GM18867 (cell line): Measurements from ENCODE around the gene HUNK.
"Not testable (repeated sequence)": the region's sequence is repeated elsewhere in the genome, so short reads cannot be mapped to it uniquely, and the experiment has no call there.

Experiments
- ATAC-seq: cut with Tn5 transposase; IDR thresholded peaks from one replicate; pipeline ENCODE4 v1.9.1; 2021; ENCODE audit warnings: mild to moderate bottlenecking, moderate library complexity; ENCODE audit not compliant: unreplicated experiment

HUNK gene

DNA sequence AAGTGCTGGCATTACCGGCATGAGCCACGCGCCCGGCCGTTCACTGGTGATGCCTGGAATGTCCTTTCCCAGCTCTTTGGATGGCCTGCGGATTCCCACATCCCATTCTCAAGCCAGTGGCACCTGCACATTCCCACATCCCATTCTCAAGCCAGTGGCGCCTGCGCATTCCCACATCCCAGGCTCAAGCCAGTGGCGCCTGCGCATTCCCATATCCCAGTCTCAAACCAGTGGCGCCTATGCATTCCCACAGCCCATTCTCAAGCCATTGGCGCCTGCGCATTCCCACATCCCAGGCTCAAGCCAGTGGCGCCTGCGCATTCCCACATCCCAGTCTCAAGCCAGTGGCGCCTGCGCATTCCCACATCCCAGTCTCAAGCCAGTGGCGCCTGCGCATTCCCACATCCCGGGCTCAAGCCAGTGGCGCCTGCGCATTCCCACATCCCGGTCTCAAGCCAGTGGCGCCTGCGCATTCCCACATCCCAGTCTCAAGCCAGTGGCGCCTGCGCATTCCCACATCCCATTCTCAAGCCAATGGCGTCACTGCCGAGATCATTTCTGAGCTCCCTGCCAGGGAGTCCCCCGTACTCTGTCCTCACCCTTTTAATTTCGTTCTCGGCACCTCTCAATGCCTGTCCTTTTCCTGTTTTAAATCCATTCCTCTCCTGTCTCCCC, 74.2 kb downstream of the HUNK start:
- ATAC-seq, result not testable (repeated sequence)

GRCh38 chr21:31948676-31949075, 75.9 kb downstream of the HUNK start:
- ATAC-seq, result no peak

- no peak for ATAC-seq
Measured at GRCh38 chr21:31952828-31953227, 80.0 kb downstream of the HUNK start.

GRCh38 chr21:31957631-31958030, 84.8 kb downstream of the HUNK start:
- no peak for ATAC-seq

GRCh38 chr21:31959881-31960280, 87.1 kb downstream of the HUNK start:
- ATAC-seq, result no peak

GRCh38 chr21:31961027-31961426, 88.2 kb downstream of the HUNK start:
- ATAC-seq, result no peak

- no peak for ATAC-seq
Measured at GRCh38 chr21:31961704-31962103, 88.9 kb downstream of the HUNK start.

- ATAC-seq, result no peak
Measured at GRCh38 chr21:31964692-31965091, 91.9 kb downstream of the HUNK start.

DNA sequence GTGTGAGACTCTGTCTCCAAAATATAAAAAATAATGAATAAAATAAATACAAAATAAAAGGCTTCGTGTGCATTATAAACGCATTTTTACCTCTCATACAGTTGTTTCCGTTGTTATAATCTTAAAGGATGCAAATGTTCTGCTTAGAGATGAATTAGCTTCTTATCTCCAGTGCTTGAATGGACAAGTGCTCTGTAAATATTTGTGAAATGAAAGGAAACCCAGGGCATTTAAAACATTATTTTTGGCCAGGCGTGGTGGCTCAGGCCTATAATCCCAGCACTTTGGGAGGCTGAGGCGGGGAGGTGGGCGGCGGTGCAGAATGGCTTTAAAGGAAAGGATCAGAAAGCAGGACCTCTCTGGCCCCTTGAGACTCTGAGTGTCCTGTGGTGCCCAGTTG, 94.5 kb downstream of the HUNK start:
- ATAC-seq, result no peak

GRCh38 chr21:31972622-31973021, 99.8 kb downstream of the HUNK start:
- ATAC-seq, result no peak

GRCh38 chr21:31973402-31973944, 100.7 kb downstream of the HUNK start:
- no peak for ATAC-seq

DNA sequence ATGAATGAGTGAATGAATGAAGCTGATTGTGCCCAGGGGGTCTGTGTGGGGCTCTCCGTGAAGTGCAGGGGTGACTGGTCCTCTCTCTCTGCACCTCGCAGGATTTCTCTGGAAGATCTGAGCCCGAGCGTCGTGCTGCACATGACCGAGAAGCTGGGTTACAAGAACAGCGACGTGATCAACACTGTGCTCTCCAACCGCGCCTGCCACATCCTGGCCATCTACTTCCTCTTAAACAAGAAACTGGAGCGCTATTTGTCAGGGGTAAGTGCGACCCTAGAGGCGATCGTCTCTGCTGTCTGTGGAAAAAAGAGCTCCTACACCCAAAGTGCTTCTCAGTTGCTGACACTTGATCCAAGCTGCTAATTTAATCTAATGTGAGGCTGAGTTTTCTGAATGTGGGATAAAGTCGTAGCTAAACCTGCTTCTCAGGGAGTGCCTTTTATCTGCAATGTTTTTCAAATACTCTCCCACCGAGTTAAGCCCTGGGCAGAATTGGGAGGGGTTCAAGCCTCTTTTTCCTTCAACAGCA, 101.7 kb downstream of the HUNK start:
- no peak for ATAC-seq

DNA sequence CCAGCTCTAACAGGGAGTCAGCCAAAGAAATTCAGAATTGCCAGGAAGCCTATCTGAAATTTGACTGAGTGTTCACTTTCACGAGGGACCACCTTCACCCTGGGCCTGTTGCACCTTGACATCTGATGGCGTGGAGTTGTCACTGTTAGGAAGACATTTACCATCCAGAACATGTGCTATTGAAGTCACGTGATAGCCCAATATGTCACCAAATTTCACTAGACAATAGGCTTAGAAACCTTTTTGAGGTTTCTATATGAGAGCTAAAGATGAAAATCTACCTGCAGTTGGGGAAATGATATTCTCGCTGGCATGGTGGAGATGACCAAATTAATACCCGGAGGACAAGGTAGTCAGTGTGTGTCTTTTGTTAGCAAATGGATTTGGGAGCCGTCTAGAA, 102.7 kb downstream of the HUNK start:
- ATAC-seq, result no peak

DNA sequence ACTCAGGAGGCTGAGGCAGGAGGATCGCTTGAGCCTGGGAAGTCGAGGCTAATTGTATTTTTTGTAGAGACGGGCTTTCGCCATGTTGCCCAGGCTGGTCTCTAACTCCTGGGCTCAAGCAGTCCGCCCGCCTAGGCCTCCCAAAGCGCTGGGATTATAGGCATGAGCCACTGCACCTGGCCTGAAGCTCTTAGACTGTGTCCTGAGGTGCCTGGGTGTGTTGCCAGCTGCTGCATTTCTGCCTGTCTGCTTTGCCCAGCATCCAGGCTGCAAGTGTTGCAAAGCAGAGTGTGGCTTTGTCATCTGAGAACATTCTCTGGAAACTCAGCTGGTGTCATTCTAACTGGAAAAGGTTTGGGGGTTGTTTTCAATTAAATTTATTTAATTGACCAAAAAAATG, 105.0 kb downstream of the HUNK start:
- no peak for ATAC-seq

DNA sequence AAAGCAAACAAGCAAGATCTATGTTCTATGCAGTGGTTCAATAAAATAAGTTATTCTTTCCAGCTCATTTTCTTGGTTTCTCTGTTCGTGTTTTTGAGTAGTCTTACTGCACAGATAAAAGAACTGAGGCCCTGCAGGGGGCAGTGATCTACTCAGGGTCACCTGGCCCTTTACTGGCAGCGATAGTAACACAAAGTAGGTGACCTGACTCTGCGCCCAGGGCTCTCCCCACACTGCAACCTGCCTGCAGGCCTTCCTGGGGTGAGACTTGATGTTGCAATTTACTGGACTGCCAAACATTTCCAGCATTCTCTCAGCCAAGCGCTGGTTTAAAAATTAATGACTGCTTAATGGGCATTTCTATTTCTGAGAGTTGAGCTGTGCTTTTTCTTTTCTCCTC, 110.3 kb downstream of the HUNK start:
- ATAC-seq, result no peak

- ATAC-seq, result no peak
Measured at GRCh38 chr21:31983554-31983953, 110.7 kb downstream of the HUNK start.

DNA sequence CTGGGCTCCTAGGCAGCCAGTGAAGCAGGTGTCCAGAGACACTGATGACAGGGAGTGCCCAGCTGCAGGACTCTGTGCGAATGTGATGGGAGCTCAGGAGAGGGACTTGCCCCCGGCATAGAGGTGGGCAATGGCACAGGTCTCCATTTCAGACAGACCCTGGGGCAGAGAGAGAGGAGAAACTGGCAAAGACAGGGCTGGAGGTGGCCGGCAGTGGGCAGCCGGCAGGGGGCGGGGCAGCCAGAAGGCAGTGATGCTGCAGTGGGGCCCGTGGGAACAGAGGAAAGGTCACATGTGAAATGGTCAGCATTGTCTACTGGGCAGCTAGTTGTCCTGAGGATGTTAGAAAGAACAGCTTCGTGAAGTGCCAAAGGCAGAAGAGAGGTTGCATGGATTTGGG, 112.6 kb downstream of the HUNK start:
- ATAC-seq, result no peak

- ATAC-seq, result no peak
Measured at GRCh38 chr21:31986035-31986856, 113.4 kb downstream of the HUNK start.

GRCh38 chr21:31987696-31988095, 114.9 kb downstream of the HUNK start:
- ATAC-seq, result no peak

DNA sequence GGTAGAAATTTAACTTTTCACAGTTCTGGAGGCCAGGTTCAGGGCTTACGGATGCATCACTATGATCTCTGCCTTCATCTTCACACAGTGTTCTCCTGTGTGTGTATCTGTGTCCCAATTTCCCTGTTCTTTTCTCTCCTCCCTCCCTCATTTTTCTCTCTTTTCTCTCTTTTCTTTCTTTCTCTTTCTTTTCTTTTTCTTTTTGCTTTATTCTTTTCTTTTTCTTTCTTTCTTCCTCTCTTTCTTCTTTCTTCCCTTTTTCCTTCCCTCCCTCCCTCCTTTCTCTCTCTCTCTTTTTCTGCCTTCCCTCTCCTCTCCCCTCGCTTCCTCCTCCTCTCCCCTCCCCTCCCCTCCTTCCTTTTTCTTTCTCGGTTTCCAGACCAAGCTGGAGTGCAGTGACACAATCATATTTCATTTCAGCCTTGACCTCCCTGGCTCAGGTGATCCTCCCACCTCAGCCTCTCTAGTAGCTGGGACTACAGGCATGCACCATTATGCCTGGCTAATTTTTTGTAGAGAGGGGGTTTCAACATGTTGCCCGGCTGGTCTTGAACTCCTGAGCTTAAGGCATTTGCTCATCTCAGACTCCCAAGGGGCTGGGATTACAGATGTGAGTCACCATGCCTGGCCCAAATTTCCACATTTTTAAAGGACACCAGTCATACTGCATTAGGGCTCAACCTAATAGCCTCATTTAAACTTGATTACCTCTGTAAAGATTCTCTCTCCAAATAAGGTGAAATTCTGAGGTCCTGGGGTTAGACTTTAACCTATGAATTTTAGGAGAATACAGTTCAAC, 115.9 kb downstream of the HUNK start:
- ATAC-seq, result no peak
